ENCODE results near the gene DVL2.

GRCh38 chr17:7223375-7223774, 10.9 kb downstream of the DVL2 start:
- TF ChIP-seq YY1 (IDR thresholded peaks at IDR 0.05; ENCODE audit: insufficient read depth, insufficient read length) (no peak), ZNF274 (IDR thresholded peaks at IDR 0.05; ENCODE audit: low read depth, low read length) (no peak)
